Mononuclear cell (primary cell): ENCODE data around the gene RAF1. TPM values are rescaled to one million over a fixed set of nuclear protein-coding genes. Genes with fewer than 3 reads are reported as not detected.

Source experiments
- H3K27me3 ChIP-seq: 2 replicates; pipeline ENCODE4 v1.6.0; 2011; ENCODE audit warnings: low read length, control low read depth; ENCODE audit not compliant: insufficient read depth
- H3K4me1 ChIP-seq: 2 replicates; pipeline ENCODE4 v1.5.1; 2011; ENCODE audit warnings: mild to moderate bottlenecking, low read length, control low read depth; ENCODE audit not compliant: insufficient read depth
- H3K4me3 ChIP-seq: 2 replicates; pipeline ENCODE4 v1.5.1; 2011; ENCODE audit warnings: mild to moderate bottlenecking, low read length, moderate library complexity
- H3K9me3 ChIP-seq: 2 replicates; pipeline ENCODE4 v1.5.1; 2011; ENCODE audit warnings: low read depth, mild to moderate bottlenecking, control low read depth, low read length
- total RNA-seq: library from RNA; depleted of rRNA; stranded (reverse); fragments of >200 nt; gene quantifications from one replicate; pipeline ENCODE4 v1.2.3, GENCODE V29; 2012

RAF1 gene
- total RNA-seq, 1 donor, result 176 TPM

DNA sequence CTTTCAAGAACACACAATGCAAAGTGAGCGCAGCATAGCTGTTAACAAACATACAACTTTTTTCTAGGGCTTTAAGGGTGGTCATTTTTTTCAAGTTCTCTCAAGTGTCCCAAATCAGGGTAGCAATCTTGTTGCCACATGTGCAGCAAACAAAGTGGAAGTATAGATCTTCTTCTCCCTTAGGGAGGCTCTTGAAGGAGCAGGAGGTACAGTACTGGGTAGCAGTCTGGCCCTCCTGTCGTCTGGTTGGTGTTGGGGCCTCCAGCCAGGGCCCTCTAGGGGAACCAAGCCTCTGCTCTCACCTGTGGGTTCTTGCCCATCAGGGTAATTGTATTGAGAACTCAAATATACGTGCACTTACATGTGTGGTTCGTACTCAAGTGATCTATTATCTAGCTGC is 81.2 kb downstream of the RAF1 start:
- no peaks in the 10 kb centered on the region for H3K9me3 ChIP-seq
- no peaks in the 10 kb centered on the region for H3K4me1 ChIP-seq
- no peaks in the 10 kb centered on the region for H3K27me3 ChIP-seq
- H3K4me3 ChIP-seq, result no peak overlapping the region

DNA sequence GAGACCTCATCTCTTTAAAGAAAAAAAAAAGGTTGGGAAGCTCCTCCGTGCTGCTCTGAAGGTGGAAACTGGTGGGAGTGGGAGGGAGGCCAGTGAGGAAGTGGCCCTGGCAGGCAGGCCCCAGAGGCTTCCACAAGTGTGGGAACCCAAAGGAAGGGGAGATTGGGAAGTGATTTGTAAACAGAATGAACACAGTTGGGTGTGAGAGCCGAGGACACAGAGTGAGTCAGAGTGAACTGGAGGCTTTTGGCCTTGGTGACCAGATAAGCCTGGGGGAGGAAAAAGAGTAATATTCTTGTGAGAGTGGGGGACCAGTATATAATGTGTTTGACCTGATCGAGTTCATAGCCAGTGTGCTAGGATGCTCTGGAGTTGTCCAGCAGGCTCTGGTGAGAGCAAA is 84.0 kb downstream of the RAF1 start:
- no peaks in the 10 kb centered on the region for H3K27me3 ChIP-seq
- no peaks in the 10 kb centered on the region for H3K9me3 ChIP-seq
- no peaks in the 10 kb centered on the region for H3K4me1 ChIP-seq
- no peak overlapping the region for H3K4me3 ChIP-seq

GRCh38 chr3:12579456-12579855 is 84.5 kb downstream of the RAF1 start:
- Histone ChIP-seq H3K4me1 (no peaks in the 10 kb centered on the region), H3K27me3 (no peaks in the 10 kb centered on the region), H3K9me3 (no peaks in the 10 kb centered on the region), H3K4me3 (no peak overlapping the region)

- Histone ChIP-seq H3K27me3 (no peaks in the 10 kb centered on the region), H3K4me3 (no peak overlapping the region), H3K4me1 (no peaks in the 10 kb centered on the region), H3K9me3 (no peaks in the 10 kb centered on the region)
Measured at GRCh38 chr3:12578742-12579141, 85.2 kb downstream of the RAF1 start.

DNA sequence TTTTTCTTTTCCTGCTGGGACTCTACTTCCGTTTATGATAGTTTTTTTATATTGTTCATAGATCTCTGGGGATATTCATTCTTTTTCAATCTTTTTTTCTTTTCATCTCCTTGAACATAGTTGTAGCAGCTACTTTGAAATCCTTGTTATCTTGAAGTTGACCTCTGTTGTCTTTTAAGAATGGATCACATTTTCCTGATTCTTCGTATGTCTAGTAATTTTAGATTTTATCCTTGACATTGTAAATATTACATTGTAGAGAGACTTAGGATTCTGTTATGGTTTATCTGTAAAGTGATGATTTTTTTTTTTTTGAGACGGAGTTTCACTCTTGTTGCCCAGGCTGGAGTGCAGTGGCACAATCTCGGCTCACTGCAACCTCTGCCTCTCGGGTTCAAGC is 86.5 kb downstream of the RAF1 start:
- no peaks in the 10 kb centered on the region for H3K9me3 ChIP-seq
- H3K27me3 ChIP-seq, result no peaks in the 10 kb centered on the region
- no peak overlapping the region for H3K4me3 ChIP-seq
- no peaks in the 10 kb centered on the region for H3K4me1 ChIP-seq

DNA sequence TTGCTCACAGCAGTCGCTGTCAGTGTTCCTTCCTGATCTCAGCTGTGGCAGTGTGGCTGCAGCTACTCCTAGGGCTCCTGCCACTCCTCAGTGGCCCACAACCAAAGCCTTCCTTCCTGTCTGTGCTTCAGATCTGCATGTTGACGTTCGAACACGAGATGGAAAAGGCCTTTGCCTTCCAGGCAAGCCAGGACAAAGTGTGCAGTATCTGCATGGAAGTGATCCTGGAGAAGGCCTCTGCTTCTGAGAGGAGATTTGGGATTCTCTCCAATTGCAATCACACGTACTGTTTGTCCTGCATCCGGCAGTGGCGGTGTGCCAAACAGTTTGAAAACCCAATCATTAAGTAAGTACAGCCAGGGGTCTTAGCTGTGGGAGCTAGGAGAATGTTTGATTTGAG is 89.3 kb downstream of the RAF1 start:
- Histone ChIP-seq H3K4me3 (no peak overlapping the region), H3K4me1 (no peaks in the 10 kb centered on the region), H3K9me3 (no peaks in the 10 kb centered on the region)

DNA sequence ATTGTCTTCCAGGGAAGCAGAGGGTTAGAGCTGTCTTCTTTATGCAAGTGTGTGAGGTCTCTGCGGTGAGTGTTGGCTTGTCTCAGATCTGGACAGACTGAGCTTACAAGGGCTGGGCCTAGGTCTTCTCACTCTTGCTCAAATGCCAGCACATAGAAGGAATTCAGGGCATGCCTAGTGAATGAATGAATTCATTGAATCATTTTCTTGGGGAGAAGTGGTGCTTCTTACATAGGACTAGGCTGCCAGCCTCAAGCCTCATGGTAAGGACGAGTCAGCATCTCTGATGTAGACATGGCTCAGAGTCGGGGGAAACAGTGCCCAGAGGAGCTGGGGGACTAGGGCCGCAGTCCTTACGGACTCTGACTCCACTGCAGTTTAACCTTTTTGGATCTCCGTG is 89.8 kb downstream of the RAF1 start:
- H3K27me3 ChIP-seq, result no peaks in the 10 kb centered on the region
- no peak overlapping the region for H3K4me3 ChIP-seq
- no peaks in the 10 kb centered on the region for H3K4me1 ChIP-seq
- no peaks in the 10 kb centered on the region for H3K9me3 ChIP-seq

More for the DNA sequence above, 89.3 kb downstream of the RAF1 start:
- no peaks in the 10 kb centered on the region for H3K27me3 ChIP-seq

DNA sequence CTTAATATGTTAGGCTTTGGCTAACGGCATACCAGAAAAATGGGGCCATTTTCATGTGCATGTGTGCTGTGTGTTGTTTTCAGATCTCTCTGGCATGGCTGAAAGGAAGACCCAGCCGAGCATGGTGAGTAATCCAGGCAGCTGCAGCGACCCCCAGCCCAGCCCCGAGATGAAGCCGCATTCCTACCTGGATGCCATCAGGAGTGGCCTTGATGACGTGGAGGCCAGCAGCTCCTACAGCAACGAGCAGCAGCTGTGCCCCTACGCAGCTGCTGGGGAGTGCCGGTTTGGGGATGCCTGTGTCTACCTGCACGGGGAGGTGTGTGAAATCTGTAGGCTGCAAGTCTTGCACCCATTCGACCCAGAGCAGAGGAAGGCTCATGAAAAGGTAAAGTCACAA is 91.9 kb downstream of the RAF1 start:
- Histone ChIP-seq H3K27me3 (no peaks in the 10 kb centered on the region), H3K9me3 (no peaks in the 10 kb centered on the region), H3K4me3 (no peak overlapping the region)

DNA sequence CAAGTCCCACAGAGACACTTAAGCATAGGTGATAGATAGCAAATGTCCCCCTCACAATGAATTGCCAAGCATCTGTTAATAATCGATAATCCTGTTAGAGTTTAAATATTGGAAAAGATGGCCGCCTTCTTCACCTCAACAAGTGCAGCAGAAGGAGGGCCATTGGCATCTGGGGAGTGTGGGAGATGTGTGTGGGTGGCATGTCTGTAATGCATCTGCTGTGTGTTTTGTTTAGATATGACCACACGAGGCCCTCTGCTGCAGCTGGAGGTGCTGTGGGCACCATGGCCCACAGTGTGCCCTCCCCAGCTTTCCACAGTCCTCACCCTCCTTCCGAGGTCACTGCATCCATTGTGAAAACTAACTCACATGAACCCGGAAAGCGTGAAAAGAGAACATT is 94.1 kb downstream of the RAF1 start:
- Histone ChIP-seq H3K4me1 (no peaks in the 10 kb centered on the region), H3K9me3 (peaks cover 8% of the 10 kb centered on the region), H3K27me3 (no peaks in the 10 kb centered on the region), H3K4me3 (no peak overlapping the region)

More for the DNA sequence above, 91.9 kb downstream of the RAF1 start:
- no peaks in the 10 kb centered on the region for H3K4me1 ChIP-seq

GRCh38 chr3:12568747-12569146 is 95.2 kb downstream of the RAF1 start:
- Histone ChIP-seq H3K27me3 (no peaks in the 10 kb centered on the region), H3K9me3 (peaks cover 8% of the 10 kb centered on the region), H3K4me1 (no peaks in the 10 kb centered on the region), H3K4me3 (no peak overlapping the region)

GRCh38 chr3:12566976-12567375 is 96.9 kb downstream of the RAF1 start:
- no peak overlapping the region for H3K4me3 ChIP-seq
- no peaks in the 10 kb centered on the region for H3K27me3 ChIP-seq
- peaks cover 2% of the 10 kb centered on the region for H3K4me1 ChIP-seq
- peaks cover 8% of the 10 kb centered on the region for H3K9me3 ChIP-seq

DNA sequence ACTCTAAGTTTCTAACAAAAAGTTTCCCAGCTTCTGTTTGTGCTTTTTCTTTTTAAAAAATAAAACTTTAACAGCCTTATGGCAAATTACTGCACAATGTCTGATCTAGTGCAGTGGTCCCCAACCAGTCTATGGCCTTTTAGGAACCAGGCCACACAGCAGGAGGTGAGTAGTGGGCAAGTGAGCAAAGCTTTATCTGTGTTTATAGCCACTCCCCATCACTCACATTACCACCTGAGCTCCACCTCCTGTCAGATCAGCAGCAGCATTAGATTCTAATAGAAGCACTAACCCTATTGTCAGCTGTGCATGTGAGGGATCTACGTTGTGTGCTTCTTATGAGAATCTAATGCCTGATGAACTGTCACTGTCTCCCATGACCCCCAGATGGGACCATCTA is 101.5 kb downstream of the RAF1 start:
- Histone ChIP-seq H3K9me3 (peaks cover 8% of the 10 kb centered on the region), H3K27me3 (no peaks in the 10 kb centered on the region), H3K4me1 (peaks cover 33% of the 10 kb centered on the region), H3K4me3 (no peak overlapping the region)

DNA sequence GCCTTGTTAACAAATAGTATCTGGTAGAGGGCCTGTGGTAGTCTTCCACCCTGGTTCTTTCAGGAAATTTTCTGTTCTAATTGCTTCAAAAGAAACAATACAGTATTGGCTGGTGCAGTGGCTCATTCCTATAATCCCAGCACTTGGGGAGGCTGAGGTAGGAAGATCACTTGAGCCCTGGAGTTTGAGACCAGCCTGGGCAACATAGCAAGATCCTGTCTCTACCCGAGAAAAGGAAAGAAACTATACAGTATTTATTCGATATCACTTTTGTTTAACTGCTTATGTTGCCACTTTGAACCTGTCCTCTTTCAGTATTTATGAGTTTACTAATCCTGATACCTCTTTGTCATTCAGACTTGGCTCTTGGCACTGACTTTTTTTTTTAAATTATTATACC is 102.5 kb downstream of the RAF1 start:
- peaks cover 35% of the 10 kb centered on the region for H3K4me1 ChIP-seq
- no peaks in the 10 kb centered on the region for H3K27me3 ChIP-seq
- no peak overlapping the region for H3K4me3 ChIP-seq
- H3K9me3 ChIP-seq, result peaks cover 4% of the 10 kb centered on the region

GRCh38 chr3:12560505-12561190 is 103.3 kb downstream of the RAF1 start:
- Histone ChIP-seq H3K4me1 (peaks cover 42% of the 10 kb centered on the region), H3K27me3 (peaks cover 1% of the 10 kb centered on the region), H3K9me3 (no peaks in the 10 kb centered on the region), H3K4me3 (no peak overlapping the region)

- Histone ChIP-seq H3K9me3 (no peaks in the 10 kb centered on the region), H3K27me3 (peaks cover 4% of the 10 kb centered on the region), H3K4me1 (peaks cover 43% of the 10 kb centered on the region), H3K4me3 (no peak overlapping the region)
Measured at GRCh38 chr3:12559520-12559919, 104.4 kb downstream of the RAF1 start.

DNA sequence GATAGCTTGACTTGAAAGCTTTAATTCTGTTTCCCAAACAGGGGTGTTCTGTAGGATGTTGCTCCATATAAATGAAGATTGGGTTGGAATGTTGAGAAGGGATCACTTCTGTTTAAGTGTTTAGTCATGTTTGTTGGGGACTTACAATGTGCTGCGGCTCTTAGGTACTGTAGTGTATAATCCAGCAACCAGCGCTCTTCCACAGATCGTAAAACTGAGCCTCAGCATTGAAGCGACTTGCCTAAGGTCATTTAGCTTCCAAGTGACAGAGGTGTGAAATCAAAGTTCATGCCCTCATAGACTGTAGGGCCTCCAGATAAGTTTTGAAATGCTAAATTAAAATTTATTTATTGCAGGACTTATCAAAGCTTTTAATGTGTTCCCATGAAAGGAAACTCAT is 105.2 kb downstream of the RAF1 start:
- peaks cover 50% of the 10 kb centered on the region for H3K4me1 ChIP-seq
- H3K9me3 ChIP-seq, result no peaks in the 10 kb centered on the region
- peaks cover 12% of the 10 kb centered on the region for H3K27me3 ChIP-seq
- H3K4me3 ChIP-seq, result no peak overlapping the region
